ENCODE measurements around the gene IFNG. TPM values are rescaled to one million over a fixed set of nuclear protein-coding genes. Genes with fewer than 3 reads are reported as not detected.
"Not testable (repeated sequence)": the region's sequence is repeated elsewhere in the genome, so short reads cannot be mapped to it uniquely, and the experiment has no call there.

The IFNG gene
- total RNA-seq = not detected

- Histone ChIP-seq H3K4me1 (no peaks in the 10 kb centered on the region), H3K27me3 (no peaks in the 10 kb centered on the region), H3K4me3 (no peak within 1 kb of the TSS), H3K27ac (replicated peaks in 1 of 4) (no peak within 1 kb of the TSS), H3K36me3 (no peaks in the 10 kb centered on the region), H3K9me3 (no peaks in the 10 kb centered on the region)
- no peak for DNase-seq (ENCODE audit: extremely low spot score)
- TF ChIP-seq CTCF (IDR thresholded peaks at IDR 0.05) (no peak), POLR2A (IDR thresholded peaks at IDR 0.05; ENCODE audit: low read depth) (no peak)
- 75% methylated on average over 5 of the region's 5 CpGs for WGBS
- intact Hi-C loops (cut with DNase I) = no loop called here
Measured at GRCh38 chr12:68159681-68160304, at the start of gene IFNG. Gene IFNG, minus strand, starts transcription at chr12:68159740. Its CDS starts 125 bp downstream, at chr12:68159615.

GRCh38 chr12:68209048-68209728 is 49.6 kb upstream of the IFNG start:
- DNase-seq (ENCODE audit: extremely low spot score); H3K9me3 ChIP-seq; intact Hi-C loops (cut with DNase I); H3K4me3 ChIP-seq; H3K27me3 ChIP-seq; H3K4me1 ChIP-seq; H3K36me3 ChIP-seq; H3K27ac ChIP-seq (replicated peaks in 1 of 4): not testable (repeated sequence)
- WGBS = 63% methylated on average over 12 of the region's 12 CpGs

GRCh38 chr12:68207276-68207675 is 47.7 kb upstream of the IFNG start:
- intact Hi-C loops (cut with DNase I) = no loop called here
- no peak overlapping the region for H3K27ac ChIP-seq (replicated peaks in 1 of 4)
- no peaks in the 10 kb centered on the region for H3K4me1 ChIP-seq
- DNase-seq (ENCODE audit: extremely low spot score) = no peak
- no peaks in the 10 kb centered on the region for H3K9me3 ChIP-seq
- no peak overlapping the region for H3K4me3 ChIP-seq
- no peak for TF ChIP-seq POLR2A (IDR thresholded peaks at IDR 0.05; ENCODE audit: low read depth)
- no peak for TF ChIP-seq EP300 (IDR thresholded peaks at IDR 0.05)
- no peak for TF ChIP-seq POLR2AphosphoS5 (IDR thresholded peaks at IDR 0.05)
- TF ChIP-seq CTCF (IDR thresholded peaks at IDR 0.05) = no peak
- peaks cover 0 to 9% (median 0%) of the 10 kb centered on the region in 4 donors for H3K27me3 ChIP-seq
- H3K36me3 ChIP-seq = no peaks in the 10 kb centered on the region

GRCh38 chr12:68206446-68206845 is 46.9 kb upstream of the IFNG start:
- intact Hi-C loops (cut with DNase I) = no loop called here
- no peaks in the 10 kb centered on the region for H3K4me1 ChIP-seq
- no peak for DNase-seq (ENCODE audit: extremely low spot score)
- TF ChIP-seq POLR2AphosphoS5 (IDR thresholded peaks at IDR 0.05) (no peak), CTCF (IDR thresholded peaks at IDR 0.05) (no peak), POLR2A (IDR thresholded peaks at IDR 0.05; ENCODE audit: low read depth) (no peak), EP300 (IDR thresholded peaks at IDR 0.05) (no peak)
- H3K9me3 ChIP-seq = no peaks in the 10 kb centered on the region
- H3K36me3 ChIP-seq = no peaks in the 10 kb centered on the region
- no peak overlapping the region for H3K27ac ChIP-seq (replicated peaks in 1 of 4)
- H3K27me3 ChIP-seq = peaks cover 0 to 9% (median 0%) of the 10 kb centered on the region in 4 donors
- H3K4me3 ChIP-seq = no peak overlapping the region
- 47% methylated on average over 1 of the region's 1 CpG for WGBS

- Histone ChIP-seq H3K9me3 (no peaks in the 10 kb centered on the region), H3K36me3 (no peaks in the 10 kb centered on the region), H3K4me1 (no peaks in the 10 kb centered on the region), H3K27ac (replicated peaks in 1 of 4) (no peak overlapping the region), H3K27me3 (peaks cover 0 to 5% (median 0%) of the 10 kb centered on the region in 4 donors), H3K4me3 (no peak overlapping the region)
- TF ChIP-seq EP300 (IDR thresholded peaks at IDR 0.05) = no peak
- intact Hi-C loops (cut with DNase I) = no loop called here
- no peak for DNase-seq (ENCODE audit: extremely low spot score)
- 73% methylated on average over 5 of the region's 5 CpGs for WGBS
Measured at GRCh38 chr12:68203460-68203875, 43.9 kb upstream of the IFNG start.

GRCh38 chr12:68200854-68201253 is 41.3 kb upstream of the IFNG start:
- no peak overlapping the region for H3K27ac ChIP-seq (replicated peaks in 1 of 4)
- 92% methylated on average over 2 of the region's 2 CpGs for WGBS
- H3K9me3 ChIP-seq = no peaks in the 10 kb centered on the region
- no peaks in the 10 kb centered on the region for H3K36me3 ChIP-seq
- intact Hi-C loops (cut with DNase I) = no loop called here
- DNase-seq (ENCODE audit: extremely low spot score) = no peak
- no peaks in the 10 kb centered on the region for H3K27me3 ChIP-seq
- TF ChIP-seq CTCF (IDR thresholded peaks at IDR 0.05) (no peak), POLR2AphosphoS5 (IDR thresholded peaks at IDR 0.05) (no peak), EP300 (IDR thresholded peaks at IDR 0.05) (no peak), POLR2A (IDR thresholded peaks at IDR 0.05; ENCODE audit: low read depth) (no peak)
- no peak overlapping the region for H3K4me3 ChIP-seq
- no peaks in the 10 kb centered on the region for H3K4me1 ChIP-seq

Measured in esophagus muscularis mucosa (tissue), 4 donors.